HG03439 (cell line): ENCODE results near the gene BRIX1.
"Not testable (repeated sequence)": the region's sequence is repeated elsewhere in the genome, so short reads cannot be mapped to it uniquely, and the experiment has no call there.

Source experiments
- ATAC-seq: cut with Tn5 transposase; IDR thresholded peaks from one replicate; pipeline ENCODE4 v1.9.1; 2021; ENCODE audit warnings: mild to moderate bottlenecking, moderate library complexity; ENCODE audit not compliant: unreplicated experiment

Gene BRIX1

DNA sequence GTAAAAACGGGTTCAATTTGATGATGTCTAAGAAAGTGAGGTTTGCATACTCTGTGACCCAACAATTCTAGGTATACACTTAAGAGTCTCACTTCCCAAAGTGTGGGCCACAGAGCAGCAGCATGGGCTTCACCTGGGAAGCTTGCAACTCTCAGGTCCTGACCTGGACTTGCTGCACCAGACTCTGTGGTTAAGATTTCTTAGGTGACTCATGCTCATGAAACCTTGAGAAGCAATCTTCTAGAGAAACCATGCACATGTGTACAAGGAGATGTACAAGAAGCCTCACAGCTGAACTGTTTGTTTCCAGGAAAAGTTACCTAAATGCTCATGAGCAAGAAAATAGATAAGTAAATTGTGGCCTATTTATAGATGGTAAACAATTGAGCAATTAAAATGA is 43.8 kb downstream of the BRIX1 start:
- ATAC-seq = peak; percentile 89

DNA sequence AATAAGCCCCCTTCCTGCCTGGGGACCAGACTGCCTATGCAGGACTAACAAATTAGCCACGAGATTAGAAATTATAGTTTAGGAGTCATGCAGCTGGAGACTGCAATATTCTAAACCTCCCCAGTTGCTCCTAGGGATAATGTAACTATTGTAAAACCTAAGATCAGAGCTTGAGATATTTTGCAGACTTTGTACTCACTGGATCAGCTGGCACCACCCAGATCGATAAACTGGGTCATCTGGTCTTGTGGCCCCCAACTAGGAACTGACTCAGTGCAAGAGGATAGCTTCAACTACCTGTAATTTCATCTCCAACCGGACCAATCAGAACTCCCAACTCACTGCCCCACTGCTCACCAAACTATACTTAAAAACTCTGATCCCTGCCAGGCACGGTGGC is 52.0 kb downstream of the BRIX1 start:
- no peak for ATAC-seq

DNA sequence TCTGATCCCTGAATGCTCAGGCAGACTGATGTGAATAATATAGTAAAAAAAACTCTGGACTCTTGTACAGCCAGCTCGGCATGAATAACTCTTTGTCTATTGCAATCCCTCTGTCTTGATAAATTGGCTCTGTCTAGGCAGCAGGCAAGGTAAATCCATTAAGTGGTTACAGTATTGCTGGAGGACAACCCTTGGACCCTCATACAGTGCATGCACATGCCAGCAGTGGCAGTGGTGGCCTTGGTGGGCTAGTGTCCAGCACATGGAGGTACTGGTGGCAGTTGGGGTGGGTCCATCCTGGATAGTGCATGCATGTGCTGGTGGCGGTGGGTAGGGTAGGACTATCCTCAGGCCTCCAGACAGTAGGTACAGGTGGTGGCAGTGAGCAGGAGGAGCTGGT is 52.7 kb downstream of the BRIX1 start:
- ATAC-seq = no peak

GRCh38 chr5:34970552-34970951 is 55.0 kb downstream of the BRIX1 start:
- ATAC-seq = no peak

- not testable (repeated sequence) for ATAC-seq
Measured at GRCh38 chr5:34971655-34972054, 56.1 kb downstream of the BRIX1 start.
